ENCODE data around the gene INPP5D.

DNA sequence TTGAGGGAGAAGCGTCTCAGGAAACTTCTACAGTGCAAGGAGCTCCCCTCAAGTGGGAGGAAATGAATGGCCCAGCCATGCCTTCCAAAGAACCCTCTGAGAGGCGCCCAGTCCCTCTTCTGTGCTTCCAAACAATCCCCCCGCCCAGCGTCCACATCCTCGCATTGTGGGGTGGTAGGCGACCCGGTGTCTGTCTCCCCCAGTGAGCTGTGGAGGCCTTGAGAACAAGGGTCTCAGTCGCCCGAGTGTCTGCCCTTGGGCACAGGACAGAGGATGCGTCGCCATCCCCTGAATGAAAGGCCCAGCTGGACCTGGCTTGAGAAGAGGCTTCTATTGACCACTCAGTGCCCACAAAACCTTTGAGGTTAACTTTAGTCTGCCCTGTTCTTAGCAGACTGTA lies 29.7 kb downstream of the INPP5D start:
- TF ChIP-seq SMARCC2 (IDR thresholded peaks at IDR 0.05) = no peak
- TF ChIP-seq, protein P1, sequence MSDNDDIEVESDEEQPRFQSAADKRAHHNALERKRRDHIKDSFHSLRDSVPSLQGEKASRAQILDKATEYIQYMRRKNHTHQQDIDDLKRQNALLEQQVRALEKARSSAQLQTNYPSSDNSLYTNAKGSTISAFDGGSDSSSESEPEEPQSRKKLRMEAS (IDR thresholded peaks at IDR 0.05) = no peak
- TF ChIP-seq, protein P2, sequence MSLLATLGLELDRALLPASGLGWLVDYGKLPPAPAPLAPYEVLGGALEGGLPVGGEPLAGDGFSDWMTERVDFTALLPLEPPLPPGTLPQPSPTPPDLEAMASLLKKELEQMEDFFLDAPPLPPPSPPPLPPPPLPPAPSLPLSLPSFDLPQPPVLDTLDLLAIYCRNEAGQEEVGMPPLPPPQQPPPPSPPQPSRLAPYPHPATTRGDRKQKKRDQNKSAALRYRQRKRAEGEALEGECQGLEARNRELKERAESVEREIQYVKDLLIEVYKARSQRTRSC (CRISPR knock-in tag; IDR thresholded peaks at IDR 0.05; ENCODE audit: low read depth) = no peak
- no peak for TF ChIP-seq ARNT (IDR thresholded peaks at IDR 0.05)
- TF ChIP-seq, protein P3, sequence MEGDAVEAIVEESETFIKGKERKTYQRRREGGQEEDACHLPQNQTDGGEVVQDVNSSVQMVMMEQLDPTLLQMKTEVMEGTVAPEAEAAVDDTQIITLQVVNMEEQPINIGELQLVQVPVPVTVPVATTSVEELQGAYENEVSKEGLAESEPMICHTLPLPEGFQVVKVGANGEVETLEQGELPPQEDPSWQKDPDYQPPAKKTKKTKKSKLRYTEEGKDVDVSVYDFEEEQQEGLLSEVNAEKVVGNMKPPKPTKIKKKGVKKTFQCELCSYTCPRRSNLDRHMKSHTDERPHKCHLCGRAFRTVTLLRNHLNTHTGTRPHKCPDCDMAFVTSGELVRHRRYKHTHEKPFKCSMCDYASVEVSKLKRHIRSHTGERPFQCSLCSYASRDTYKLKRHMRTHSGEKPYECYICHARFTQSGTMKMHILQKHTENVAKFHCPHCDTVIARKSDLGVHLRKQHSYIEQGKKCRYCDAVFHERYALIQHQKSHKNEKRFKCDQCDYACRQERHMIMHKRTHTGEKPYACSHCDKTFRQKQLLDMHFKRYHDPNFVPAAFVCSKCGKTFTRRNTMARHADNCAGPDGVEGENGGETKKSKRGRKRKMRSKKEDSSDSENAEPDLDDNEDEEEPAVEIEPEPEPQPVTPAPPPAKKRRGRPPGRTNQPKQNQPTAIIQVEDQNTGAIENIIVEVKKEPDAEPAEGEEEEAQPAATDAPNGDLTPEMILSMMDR (CRISPR knock-in tag; IDR thresholded peaks at IDR 0.05) = no peak
- TF ChIP-seq CBX2 (IDR thresholded peaks at IDR 0.05; ENCODE audit: low read depth, low read length) = no peak
- no peak for TF ChIP-seq CBX2 (CRISPR knock-in tag; IDR thresholded peaks at IDR 0.05; ENCODE audit: low read depth)
- TF ChIP-seq ZNF263 (CRISPR knock-in tag; IDR thresholded peaks at IDR 0.05) = no peak
- TF ChIP-seq KDM1A (CRISPR knock-in tag; IDR thresholded peaks at IDR 0.05) = no peak
- TF ChIP-seq ZNF224 (CRISPR knock-in tag; IDR thresholded peaks at IDR 0.05) = no peak
- no peak for TF ChIP-seq GABPB1 (CRISPR knock-in tag; IDR thresholded peaks at IDR 0.05)
- TF ChIP-seq BRCA1 (CRISPR knock-in tag; IDR thresholded peaks at IDR 0.05) = no peak
